ENCODE measurements around the gene IQSEC1. TPM values are rescaled to one million over a fixed set of nuclear protein-coding genes. Genes with fewer than 3 reads are reported as not detected.

IQSEC1 gene
- total and polyA plus RNA-seq, 9 of the 15 experiments (the other 6 are each of a cell fraction or from before 2014, with no cell fraction given) = 0.56 to 39.0 (median 6.8) TPM

DNA sequence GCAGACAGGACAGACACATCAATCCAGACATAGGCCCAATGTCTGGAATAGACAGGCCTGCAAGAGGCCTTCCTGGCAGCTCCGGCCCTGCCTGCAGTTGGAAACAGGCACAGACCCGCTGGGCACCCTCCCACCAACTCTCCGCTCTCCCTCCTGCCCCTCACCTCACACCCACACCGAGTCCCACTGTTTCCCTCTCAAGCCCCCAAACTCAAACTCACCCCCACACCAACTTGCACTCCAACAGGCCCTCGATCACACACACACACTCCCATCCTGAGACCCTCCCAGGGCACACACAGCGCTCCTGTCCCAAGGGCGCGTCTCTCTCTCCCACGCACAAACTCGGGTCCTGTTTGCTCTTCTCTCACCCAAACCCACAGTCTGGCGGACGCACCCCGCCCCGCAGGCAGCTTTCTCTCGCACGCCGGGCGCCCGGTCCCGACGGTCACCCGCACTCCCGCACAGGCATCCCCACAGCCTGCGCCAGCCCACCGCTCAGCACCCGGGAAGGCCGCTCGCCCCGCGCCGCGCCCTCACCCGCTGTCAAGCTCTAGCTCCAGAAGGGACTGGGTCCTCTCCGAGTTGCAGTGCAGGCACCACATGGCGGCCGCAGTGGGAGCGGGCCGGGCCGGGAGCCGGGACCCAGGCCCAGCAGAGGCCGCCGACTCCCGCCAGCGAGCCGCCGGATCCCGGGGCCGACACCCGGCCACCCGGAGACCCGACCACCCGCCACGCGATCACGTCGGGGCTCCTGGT, 106.2 kb downstream of the IQSEC1 start (continued):
- TF ChIP-seq SMC3 (conservative IDR thresholded peaks at IDR 0.05; ENCODE audit: insufficient read depth, low read depth, low read length) = no peak
- TF ChIP-seq PRMT5 (CRISPR knock-in tag; IDR thresholded peaks at IDR 0.05) = no peak
- TF ChIP-seq, protein P1, sequence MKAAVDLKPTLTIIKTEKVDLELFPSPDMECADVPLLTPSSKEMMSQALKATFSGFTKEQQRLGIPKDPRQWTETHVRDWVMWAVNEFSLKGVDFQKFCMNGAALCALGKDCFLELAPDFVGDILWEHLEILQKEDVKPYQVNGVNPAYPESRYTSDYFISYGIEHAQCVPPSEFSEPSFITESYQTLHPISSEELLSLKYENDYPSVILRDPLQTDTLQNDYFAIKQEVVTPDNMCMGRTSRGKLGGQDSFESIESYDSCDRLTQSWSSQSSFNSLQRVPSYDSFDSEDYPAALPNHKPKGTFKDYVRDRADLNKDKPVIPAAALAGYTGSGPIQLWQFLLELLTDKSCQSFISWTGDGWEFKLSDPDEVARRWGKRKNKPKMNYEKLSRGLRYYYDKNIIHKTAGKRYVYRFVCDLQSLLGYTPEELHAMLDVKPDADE (conservative IDR thresholded peaks at IDR 0.05; ENCODE audit: control insufficient read depth, low read depth, low read length) = no peak; the same call in 1 of the 2 replicates
- TF ChIP-seq ZNF12 (CRISPR knock-in tag; IDR thresholded peaks at IDR 0.05) = no peak
- TF ChIP-seq SIN3A (IDR thresholded peaks at IDR 0.05; ENCODE audit: borderline replicate concordance in 2 of 2, control insufficient read depth in 1 of 2, low read depth in 2 of 2, low read length in 2 of 2) = peak in 1 of 2 experiments; percentile 62; a peak in 1 of 4 replicates
- TF ChIP-seq, protein P2, sequence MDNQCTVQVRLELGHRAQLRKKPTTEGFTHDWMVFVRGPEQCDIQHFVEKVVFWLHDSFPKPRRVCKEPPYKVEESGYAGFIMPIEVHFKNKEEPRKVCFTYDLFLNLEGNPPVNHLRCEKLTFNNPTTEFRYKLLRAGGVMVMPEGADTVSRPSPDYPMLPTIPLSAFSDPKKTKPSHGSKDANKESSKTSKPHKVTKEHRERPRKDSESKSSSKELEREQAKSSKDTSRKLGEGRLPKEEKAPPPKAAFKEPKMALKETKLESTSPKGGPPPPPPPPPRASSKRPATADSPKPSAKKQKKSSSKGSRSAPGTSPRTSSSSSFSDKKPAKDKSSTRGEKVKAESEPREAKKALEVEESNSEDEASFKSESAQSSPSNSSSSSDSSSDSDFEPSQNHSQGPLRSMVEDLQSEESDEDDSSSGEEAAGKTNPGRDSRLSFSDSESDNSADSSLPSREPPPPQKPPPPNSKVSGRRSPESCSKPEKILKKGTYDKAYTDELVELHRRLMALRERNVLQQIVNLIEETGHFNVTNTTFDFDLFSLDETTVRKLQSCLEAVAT (IDR thresholded peaks at IDR 0.05) = 0 out of 4 replicates have a peak, but pooled peaks have one; percentile 29 to 56
- no peak for TF ChIP-seq ASH1L (IDR thresholded peaks at IDR 0.05; ENCODE audit: borderline replicate concordance, low read depth, partially characterized antibody)
- TF ChIP-seq, protein P3, sequence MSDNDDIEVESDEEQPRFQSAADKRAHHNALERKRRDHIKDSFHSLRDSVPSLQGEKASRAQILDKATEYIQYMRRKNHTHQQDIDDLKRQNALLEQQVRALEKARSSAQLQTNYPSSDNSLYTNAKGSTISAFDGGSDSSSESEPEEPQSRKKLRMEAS (CRISPR knock-in tag; IDR thresholded peaks at IDR 0.05) = peak; percentile 77
- no peak for TF ChIP-seq GATA2 (CRISPR knock-in tag; IDR thresholded peaks at IDR 0.05)
- TF ChIP-seq TAF15 (IDR thresholded peaks at IDR 0.05; ENCODE audit: low read depth, low read length) = no peak
- TF ChIP-seq, protein P4, sequence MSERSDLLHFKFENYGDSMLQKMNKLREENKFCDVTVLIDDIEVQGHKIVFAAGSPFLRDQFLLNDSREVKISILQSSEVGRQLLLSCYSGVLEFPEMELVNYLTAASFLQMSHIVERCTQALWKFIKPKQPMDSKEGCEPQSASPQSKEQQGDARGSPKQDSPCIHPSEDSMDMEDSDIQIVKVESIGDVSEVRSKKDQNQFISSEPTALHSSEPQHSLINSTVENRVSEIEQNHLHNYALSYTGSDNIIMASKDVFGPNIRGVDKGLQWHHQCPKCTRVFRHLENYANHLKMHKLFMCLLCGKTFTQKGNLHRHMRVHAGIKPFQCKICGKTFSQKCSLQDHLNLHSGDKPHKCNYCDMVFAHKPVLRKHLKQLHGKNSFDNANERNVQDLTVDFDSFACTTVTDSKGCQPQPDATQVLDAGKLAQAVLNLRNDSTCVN (CRISPR knock-in tag; IDR thresholded peaks at IDR 0.05) = peak; percentile 86; the same call in 1 of the 2 replicates
- TF ChIP-seq, protein P5, sequence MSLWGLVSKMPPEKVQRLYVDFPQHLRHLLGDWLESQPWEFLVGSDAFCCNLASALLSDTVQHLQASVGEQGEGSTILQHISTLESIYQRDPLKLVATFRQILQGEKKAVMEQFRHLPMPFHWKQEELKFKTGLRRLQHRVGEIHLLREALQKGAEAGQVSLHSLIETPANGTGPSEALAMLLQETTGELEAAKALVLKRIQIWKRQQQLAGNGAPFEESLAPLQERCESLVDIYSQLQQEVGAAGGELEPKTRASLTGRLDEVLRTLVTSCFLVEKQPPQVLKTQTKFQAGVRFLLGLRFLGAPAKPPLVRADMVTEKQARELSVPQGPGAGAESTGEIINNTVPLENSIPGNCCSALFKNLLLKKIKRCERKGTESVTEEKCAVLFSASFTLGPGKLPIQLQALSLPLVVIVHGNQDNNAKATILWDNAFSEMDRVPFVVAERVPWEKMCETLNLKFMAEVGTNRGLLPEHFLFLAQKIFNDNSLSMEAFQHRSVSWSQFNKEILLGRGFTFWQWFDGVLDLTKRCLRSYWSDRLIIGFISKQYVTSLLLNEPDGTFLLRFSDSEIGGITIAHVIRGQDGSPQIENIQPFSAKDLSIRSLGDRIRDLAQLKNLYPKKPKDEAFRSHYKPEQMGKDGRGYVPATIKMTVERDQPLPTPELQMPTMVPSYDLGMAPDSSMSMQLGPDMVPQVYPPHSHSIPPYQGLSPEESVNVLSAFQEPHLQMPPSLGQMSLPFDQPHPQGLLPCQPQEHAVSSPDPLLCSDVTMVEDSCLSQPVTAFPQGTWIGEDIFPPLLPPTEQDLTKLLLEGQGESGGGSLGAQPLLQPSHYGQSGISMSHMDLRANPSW (CRISPR knock-in tag; IDR thresholded peaks at IDR 0.05) = no peak
- TF ChIP-seq, protein P6, sequence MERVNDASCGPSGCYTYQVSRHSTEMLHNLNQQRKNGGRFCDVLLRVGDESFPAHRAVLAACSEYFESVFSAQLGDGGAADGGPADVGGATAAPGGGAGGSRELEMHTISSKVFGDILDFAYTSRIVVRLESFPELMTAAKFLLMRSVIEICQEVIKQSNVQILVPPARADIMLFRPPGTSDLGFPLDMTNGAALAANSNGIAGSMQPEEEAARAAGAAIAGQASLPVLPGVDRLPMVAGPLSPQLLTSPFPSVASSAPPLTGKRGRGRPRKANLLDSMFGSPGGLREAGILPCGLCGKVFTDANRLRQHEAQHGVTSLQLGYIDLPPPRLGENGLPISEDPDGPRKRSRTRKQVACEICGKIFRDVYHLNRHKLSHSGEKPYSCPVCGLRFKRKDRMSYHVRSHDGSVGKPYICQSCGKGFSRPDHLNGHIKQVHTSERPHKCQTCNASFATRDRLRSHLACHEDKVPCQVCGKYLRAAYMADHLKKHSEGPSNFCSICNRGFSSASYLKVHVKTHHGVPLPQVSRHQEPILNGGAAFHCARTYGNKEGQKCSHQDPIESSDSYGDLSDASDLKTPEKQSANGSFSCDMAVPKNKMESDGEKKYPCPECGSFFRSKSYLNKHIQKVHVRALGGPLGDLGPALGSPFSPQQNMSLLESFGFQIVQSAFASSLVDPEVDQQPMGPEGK (CRISPR knock-in tag; IDR thresholded peaks at IDR 0.05; ENCODE audit: borderline replicate concordance) = no peak
- TF ChIP-seq, protein P7, sequence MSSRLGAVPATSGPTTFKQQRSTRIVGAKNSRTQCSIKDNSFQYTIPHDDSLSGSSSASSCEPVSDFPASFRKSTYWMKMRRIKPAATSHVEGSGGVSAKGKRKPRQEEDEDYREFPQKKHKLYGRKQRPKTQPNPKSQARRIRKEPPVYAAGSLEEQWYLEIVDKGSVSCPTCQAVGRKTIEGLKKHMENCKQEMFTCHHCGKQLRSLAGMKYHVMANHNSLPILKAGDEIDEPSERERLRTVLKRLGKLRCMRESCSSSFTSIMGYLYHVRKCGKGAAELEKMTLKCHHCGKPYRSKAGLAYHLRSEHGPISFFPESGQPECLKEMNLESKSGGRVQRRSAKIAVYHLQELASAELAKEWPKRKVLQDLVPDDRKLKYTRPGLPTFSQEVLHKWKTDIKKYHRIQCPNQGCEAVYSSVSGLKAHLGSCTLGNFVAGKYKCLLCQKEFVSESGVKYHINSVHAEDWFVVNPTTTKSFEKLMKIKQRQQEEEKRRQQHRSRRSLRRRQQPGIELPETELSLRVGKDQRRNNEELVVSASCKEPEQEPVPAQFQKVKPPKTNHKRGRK (tag; IDR thresholded peaks at IDR 0.05) = no peak
- no peak for TF ChIP-seq ARID1B (IDR thresholded peaks at IDR 0.05)
